T-helper 1 cell treated with Interleukin-12 subunit alpha and Interleukin-12 subunit beta and Interleukin-4 antibody, amounts not matched to agents 30 μg/mL and 1 μg/mL, for 36 hours (primary cell): ENCODE measurements around the gene HNRNPA1L2.
"Not testable (repeated sequence)": the region's sequence is repeated elsewhere in the genome, so short reads cannot be mapped to it uniquely, and the experiment has no call there.

Experiments used
- H3K27ac Mint-ChIP-seq: one replicate; pipeline ENCODE4 v1.8.0; 2021; ENCODE audit warnings: mild to moderate bottlenecking, mixed read lengths
- H3K27me3 Mint-ChIP-seq: one replicate; pipeline ENCODE4 v1.8.0; 2021; ENCODE audit warnings: low read depth, mixed read lengths
- H3K36me3 Mint-ChIP-seq: one replicate; pipeline ENCODE4 v1.8.0; 2021; ENCODE audit warnings: low read depth, mixed read lengths
- H3K4me1 Mint-ChIP-seq: one replicate; pipeline ENCODE4 v1.8.0; 2021; ENCODE audit warnings: low read depth, mixed read lengths
- H3K4me3 Mint-ChIP-seq: one replicate; pipeline ENCODE4 v1.8.0; 2021; ENCODE audit warnings: mild to moderate bottlenecking, moderate library complexity, mixed read lengths
- H3K9me3 Mint-ChIP-seq: one replicate; pipeline ENCODE4 v1.8.0; 2021; ENCODE audit warnings: mixed read lengths

The HNRNPA1L2 gene

GRCh38 chr13:52615134-52615801 is 27.0 kb upstream of the HNRNPA1L2 start:
- Mint-ChIP-seq H3K27ac (peak overlapping the region; percentile 4), H3K36me3 (no peaks in the 10 kb centered on the region), H3K9me3 (no peaks in the 10 kb centered on the region), H3K4me1 (peaks cover 11% of the 10 kb centered on the region), H3K27me3 (peaks cover 21% of the 10 kb centered on the region), H3K4me3 (no peak overlapping the region)

- peaks cover 11% of the 10 kb centered on the region for H3K4me1 Mint-ChIP-seq
- no peaks in the 10 kb centered on the region for H3K36me3 Mint-ChIP-seq
- peak overlapping the region; percentile 49 for H3K27ac Mint-ChIP-seq
- H3K27me3 Mint-ChIP-seq, result peaks cover 21% of the 10 kb centered on the region
- no peaks in the 10 kb centered on the region for H3K9me3 Mint-ChIP-seq
- peak overlapping the region; percentile 98 for H3K4me3 Mint-ChIP-seq
Observed at GRCh38 chr13:52615812-52616211, 26.4 kb upstream of the HNRNPA1L2 start.

GRCh38 chr13:52617070-52618060 is 24.9 kb upstream of the HNRNPA1L2 start:
- Mint-ChIP-seq H3K4me1 (peaks cover 15% of the 10 kb centered on the region), H3K36me3 (peaks cover 1% of the 10 kb centered on the region), H3K4me3 (peak overlapping the region; percentile 98), H3K9me3 (no peaks in the 10 kb centered on the region), H3K27ac (peak overlapping the region; percentile 90), H3K27me3 (peaks cover 10% of the 10 kb centered on the region)

- peaks cover 21% of the 10 kb centered on the region for H3K36me3 Mint-ChIP-seq
- H3K9me3 Mint-ChIP-seq, H3K4me3 Mint-ChIP-seq, H3K4me1 Mint-ChIP-seq, H3K27me3 Mint-ChIP-seq, H3K27ac Mint-ChIP-seq: not testable (repeated sequence)
Observed at GRCh38 chr13:52631083-52631690, 11.0 kb upstream of the HNRNPA1L2 start.

- Mint-ChIP-seq H3K27me3 (no peaks in the 10 kb centered on the region), H3K36me3 (peaks cover 31% of the 10 kb centered on the region), H3K9me3 (no peaks in the 10 kb centered on the region), H3K4me3 (no peak overlapping the region), H3K27ac (no peak overlapping the region), H3K4me1 (peaks cover 4% of the 10 kb centered on the region)
Observed at GRCh38 chr13:52638666-52639328, 3.4 kb upstream of the HNRNPA1L2 start.

- Mint-ChIP-seq H3K4me3 (no peak overlapping the region), H3K9me3 (no peaks in the 10 kb centered on the region), H3K4me1 (peaks cover 3% of the 10 kb centered on the region), H3K36me3 (peaks cover 35% of the 10 kb centered on the region), H3K27ac (no peak overlapping the region), H3K27me3 (no peaks in the 10 kb centered on the region)
Observed at GRCh38 chr13:52644108-52644507, 1.9 kb downstream of the HNRNPA1L2 start.

- peaks cover 22% of the 10 kb centered on the region for H3K36me3 Mint-ChIP-seq
- H3K27me3 Mint-ChIP-seq, result no peaks in the 10 kb centered on the region
- peaks cover 16% of the 10 kb centered on the region for H3K4me1 Mint-ChIP-seq
- H3K4me3 Mint-ChIP-seq, result no peak overlapping the region
- no peaks in the 10 kb centered on the region for H3K9me3 Mint-ChIP-seq
- H3K27ac Mint-ChIP-seq, result no peak overlapping the region
Observed at GRCh38 chr13:52646967-52647366, 4.7 kb downstream of the HNRNPA1L2 start.

GRCh38 chr13:52650731-52651130 is 8.5 kb downstream of the HNRNPA1L2 start:
- Mint-ChIP-seq H3K9me3 (no peaks in the 10 kb centered on the region), H3K4me1 (peaks cover 17% of the 10 kb centered on the region), H3K27me3 (no peaks in the 10 kb centered on the region), H3K27ac (peak overlapping the region; percentile 7), H3K36me3 (peaks cover 11% of the 10 kb centered on the region), H3K4me3 (no peak overlapping the region)

- no peak overlapping the region for H3K4me3 Mint-ChIP-seq
- H3K27me3 Mint-ChIP-seq, result no peaks in the 10 kb centered on the region
- H3K4me1 Mint-ChIP-seq, result peaks cover 17% of the 10 kb centered on the region
- peak overlapping the region; percentile 53 for H3K27ac Mint-ChIP-seq
- H3K9me3 Mint-ChIP-seq, result no peaks in the 10 kb centered on the region
- H3K36me3 Mint-ChIP-seq, result peaks cover 11% of the 10 kb centered on the region
Observed at GRCh38 chr13:52651897-52652195, 9.6 kb downstream of the HNRNPA1L2 start.

- Mint-ChIP-seq H3K36me3 (peaks cover 11% of the 10 kb centered on the region), H3K27ac (peak within 1 kb of the TSS; percentile 53), H3K27me3 (no peaks in the 10 kb centered on the region), H3K4me1 (peaks cover 17% of the 10 kb centered on the region), H3K9me3 (no peaks in the 10 kb centered on the region), H3K4me3 (no peak within 1 kb of the TSS)
Observed at GRCh38 chr13:52652196-52652979, 10.2 kb downstream of the HNRNPA1L2 start, which contains the start of gene SUGT1. Gene SUGT1, plus strand, starts transcription at chr13:52652836. Its CDS starts 85 bp downstream, at chr13:52652921.

GRCh38 chr13:52652980-52653303 is 10.7 kb downstream of the HNRNPA1L2 start:
- Mint-ChIP-seq H3K27me3 (no peaks in the 10 kb centered on the region), H3K36me3 (peaks cover 11% of the 10 kb centered on the region), H3K4me1 (peaks cover 17% of the 10 kb centered on the region), H3K4me3 (no peak overlapping the region), H3K9me3 (no peaks in the 10 kb centered on the region), H3K27ac (no peak overlapping the region)

GRCh38 chr13:52659340-52659739 is 17.1 kb downstream of the HNRNPA1L2 start:
- peaks cover 3% of the 10 kb centered on the region for H3K4me1 Mint-ChIP-seq
- H3K9me3 Mint-ChIP-seq, result no peaks in the 10 kb centered on the region
- peaks cover 14% of the 10 kb centered on the region for H3K36me3 Mint-ChIP-seq
- H3K27ac Mint-ChIP-seq, result no peak overlapping the region
- no peak overlapping the region for H3K4me3 Mint-ChIP-seq
- no peaks in the 10 kb centered on the region for H3K27me3 Mint-ChIP-seq

- Mint-ChIP-seq H3K9me3 (no peaks in the 10 kb centered on the region), H3K4me3 (no peak overlapping the region), H3K27me3 (no peaks in the 10 kb centered on the region), H3K27ac (no peak overlapping the region), H3K4me1 (no peaks in the 10 kb centered on the region), H3K36me3 (peaks cover 32% of the 10 kb centered on the region)
Observed at GRCh38 chr13:52664272-52664671, 22.0 kb downstream of the HNRNPA1L2 start.

GRCh38 chr13:52665325-52665724 is 23.1 kb downstream of the HNRNPA1L2 start:
- Mint-ChIP-seq H3K27ac (no peak overlapping the region), H3K4me1 (no peaks in the 10 kb centered on the region), H3K4me3 (no peak overlapping the region), H3K9me3 (no peaks in the 10 kb centered on the region), H3K36me3 (peaks cover 27% of the 10 kb centered on the region), H3K27me3 (no peaks in the 10 kb centered on the region)
